A549 treated with dexamethasone at 1 μM for 4 hours (cell line): ENCODE data around the gene SRPK3. TPM values are rescaled to one million over a fixed set of nuclear protein-coding genes. Genes with fewer than 3 reads are reported as not detected.

ENCODE experiments used
- total RNA-seq: library from RNA; stranded (reverse); fragments of 200-300 nt; extraction: Qiagen RNA extraction; gene quantifications from 5 replicates; pipeline ENCODE4 v1.2.3, GENCODE V29; 2022

Gene SRPK3
- 0.03 to 0.06 TPM (median 0.05 TPM) in 5 replicates for total RNA-seq

GRCh38 chrX:153780678-153781427 is at the start of gene SRPK3:
Gene SRPK3, plus strand, starts transcription at chrX:153781041. Its CDS starts 46 bp downstream, at chrX:153781087.

DNA sequence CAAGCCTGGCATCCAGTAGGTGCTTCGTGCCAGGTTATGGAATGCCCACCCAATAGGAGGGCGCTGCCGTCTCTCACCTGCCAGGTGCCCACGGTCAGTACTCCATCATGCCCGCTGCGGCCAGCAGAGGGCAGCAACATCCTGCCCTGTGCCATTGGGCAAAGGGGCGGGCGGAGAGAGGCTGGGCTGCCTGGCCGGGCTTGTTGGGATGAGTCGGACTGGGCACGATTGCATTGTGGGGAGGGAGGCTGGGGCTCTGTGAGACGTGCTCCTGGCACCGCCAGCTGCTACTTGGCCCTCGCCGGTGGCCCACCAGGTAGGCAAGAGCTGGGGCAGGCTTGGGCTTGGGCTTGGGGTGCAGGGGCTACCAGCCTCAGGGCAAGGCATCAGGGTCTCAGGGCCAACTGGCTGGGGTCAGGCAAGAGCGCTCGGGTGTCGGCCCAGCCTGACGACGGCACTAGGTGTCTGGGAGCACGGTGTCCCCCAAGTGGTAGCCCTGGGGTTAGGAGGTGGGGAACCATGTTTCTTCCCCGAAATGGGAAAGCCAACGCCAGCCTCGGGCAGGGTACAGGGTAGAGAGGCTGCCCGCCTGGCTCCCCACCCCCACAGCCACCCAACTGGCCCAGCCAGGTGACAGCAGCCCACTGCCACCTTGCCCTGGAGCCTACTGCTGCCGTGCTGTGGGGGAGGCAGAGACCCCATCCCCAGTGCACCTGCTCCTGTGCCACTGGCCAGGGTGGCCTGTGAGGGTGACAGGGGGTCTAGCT is 16.7 kb upstream of the SRPK3 start, which contains the start of gene PLXNB3:
TSS of gene PLXNB3 (plus strand) at position 261 of the 767 bp plus-strand sequence. CDS start 1,287 bp downstream, outside the sequence.

DNA sequence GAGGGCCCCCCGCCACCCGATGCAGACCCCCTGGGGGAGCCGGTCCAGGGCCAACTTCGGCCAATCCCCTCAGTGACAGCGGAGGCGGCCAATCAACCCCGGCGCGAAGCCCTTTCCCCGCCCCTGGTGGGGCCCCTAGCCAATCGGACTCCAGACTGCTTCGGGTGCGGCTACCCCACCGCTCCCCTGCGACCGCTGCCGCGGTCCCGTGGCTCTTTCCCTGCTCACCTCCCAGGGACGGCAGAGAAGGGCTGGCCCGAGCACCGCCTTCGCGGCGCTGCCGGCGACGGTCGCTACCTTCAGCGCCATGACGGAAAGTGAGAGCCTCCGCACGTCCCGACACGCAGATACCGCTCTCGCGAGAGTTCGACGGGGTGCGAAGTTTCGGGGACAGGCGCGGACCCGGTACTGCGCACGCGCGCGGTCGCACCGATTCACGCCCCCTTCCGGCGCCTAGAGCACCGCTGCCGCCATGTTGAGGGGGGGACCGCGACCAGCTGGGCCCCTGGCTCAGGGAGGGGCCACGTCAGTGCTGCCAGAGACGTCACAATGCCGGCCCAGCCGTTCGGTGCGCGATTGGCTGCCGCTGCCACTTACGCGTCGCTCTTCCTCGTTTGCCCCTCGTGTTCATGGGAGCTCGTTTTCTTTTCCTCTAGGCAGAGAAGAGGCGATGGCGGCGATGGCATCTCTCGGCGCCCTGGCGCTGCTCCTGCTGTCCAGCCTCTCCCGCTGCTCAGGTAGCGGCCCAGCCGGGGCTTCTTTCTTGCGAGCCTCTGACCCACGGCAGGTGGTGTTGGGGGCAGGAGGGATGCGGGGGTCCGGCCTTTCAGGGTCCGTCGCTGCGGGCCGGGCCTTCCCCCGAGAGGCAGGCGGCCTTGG is 13.4 kb downstream of the SRPK3 start, which contains the start of the genes IDH3G and SSR4:
TSS of gene IDH3G (minus strand) at position 358 of the 879 bp plus-strand sequence. CDS start at position 309, 49 bp downstream.
TSS of gene SSR4 (plus strand) at position 651 of the 879 bp plus-strand sequence. CDS start at position 671, 20 bp downstream.

DNA sequence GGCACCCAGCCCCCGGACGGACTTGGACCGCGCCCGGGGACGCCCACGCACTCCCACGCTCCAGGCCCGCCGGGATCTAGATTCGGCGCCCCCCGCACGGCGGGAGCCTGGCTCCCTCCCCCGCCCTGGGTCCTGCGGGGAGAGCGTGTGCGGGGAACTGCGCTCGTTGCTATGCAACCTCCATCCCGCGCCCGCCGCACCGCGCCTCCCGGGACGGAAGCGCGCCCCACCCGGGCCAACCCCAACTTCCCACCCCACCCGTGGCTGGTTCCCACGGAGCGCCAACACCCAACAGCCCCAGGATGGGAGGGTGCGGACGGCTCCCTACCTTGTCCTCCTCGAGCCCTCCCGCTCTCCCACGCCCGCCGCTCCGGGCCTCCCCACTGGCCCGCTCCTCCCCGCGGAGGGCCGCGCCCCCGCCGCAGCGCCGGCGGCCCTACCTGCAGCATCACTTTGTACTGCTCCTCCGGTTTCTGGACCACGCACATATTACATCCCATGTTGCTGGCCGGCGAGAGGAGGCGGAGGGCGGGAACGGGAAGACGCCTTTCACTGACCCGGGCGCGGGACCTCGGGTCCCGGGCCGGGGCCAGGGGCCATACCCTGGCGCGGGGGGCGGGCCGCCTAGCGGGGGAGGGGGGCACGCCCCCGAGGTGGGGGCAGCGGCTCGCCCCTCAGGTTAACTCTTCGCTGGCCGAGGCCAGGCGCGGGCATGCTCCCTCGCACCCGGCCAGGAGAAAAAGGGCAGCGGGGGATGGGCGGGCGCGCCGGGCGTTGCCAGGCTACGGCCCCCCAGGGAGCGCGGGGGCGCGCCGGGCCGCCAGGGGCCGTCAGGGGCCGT is 49.2 kb downstream of the SRPK3 start, which contains the start of gene PDZD4:
TSS of gene PDZD4 (minus strand) at position 746 of the 841 bp plus-strand sequence. CDS start at position 500, 246 bp downstream.

Other genes starting within 250 kb of the SRPK3 start
- 40.3 to 64.4 TPM (median 60.1 TPM) in 5 replicates for gene CCNQ, start 181.9 kb upstream of the SRPK3 start, total RNA-seq
- gene DUSP9, start 133.8 kb upstream of the SRPK3 start, total RNA-seq, result 1.0 to 2.0 TPM (median 1.3 TPM) in 5 replicates
- gene PNCK, start 107.2 kb upstream of the SRPK3 start, total RNA-seq, result 0.07 to 0.41 TPM (median 0.18 TPM) in 5 replicates
- gene SLC6A8, start 93.1 kb upstream of the SRPK3 start, total RNA-seq, result 9.1 to 15.3 TPM (median 12.7 TPM) in 5 replicates
- 339 to 415 TPM (median 357 TPM) in 5 replicates for gene BCAP31, start 56.7 kb upstream of the SRPK3 start, total RNA-seq
- 2.6 to 4.7 TPM (median 4.2 TPM) in 5 replicates for gene ABCD1, start 56.2 kb upstream of the SRPK3 start, total RNA-seq
- gene PLXNB3, start 16.8 kb upstream of the SRPK3 start, total RNA-seq, result 1.8 to 4.1 TPM (median 3.0 TPM) in 5 replicates
- 51.1 to 66.0 TPM (median 64.4 TPM) in 5 replicates for gene IDH3G, start 13.3 kb downstream of the SRPK3 start, total RNA-seq
- 328 to 374 TPM (median 349 TPM) in 5 replicates for gene SSR4, start 13.6 kb downstream of the SRPK3 start, total RNA-seq
- 2.9 to 4.0 TPM (median 3.4 TPM) in 5 replicates for gene PDZD4, start 49.5 kb downstream of the SRPK3 start, total RNA-seq
- gene L1CAM, start 105.1 kb downstream of the SRPK3 start, total RNA-seq, result 18.1 to 23.9 TPM (median 20.8 TPM) in 5 replicates
- gene AVPR2, start 123.6 kb downstream of the SRPK3 start, total RNA-seq, result 0.05 TPM in 1 of 5 replicates, not detected in the others
- 0.82 to 2.5 TPM (median 2.0 TPM) in 5 replicates for gene ARHGAP4, start 145.2 kb downstream of the SRPK3 start, total RNA-seq
- 200 to 245 TPM (median 214 TPM) in 5 replicates for gene NAA10, start 154.0 kb downstream of the SRPK3 start, total RNA-seq
- 0.09 to 0.20 TPM (median 0.09 TPM) in 3 of 5 replicates, not detected in the others for gene RENBP, start 163.6 kb downstream of the SRPK3 start, total RNA-seq
- gene HCFC1, start 190.8 kb downstream of the SRPK3 start, total RNA-seq, result 26.9 to 48.8 TPM (median 47.9 TPM) in 5 replicates
- gene TMEM187, start 191.7 kb downstream of the SRPK3 start, total RNA-seq, result 4.0 to 6.5 TPM (median 4.7 TPM) in 5 replicates
- gene IRAK1, start 238.9 kb downstream of the SRPK3 start, total RNA-seq, result 184 to 233 TPM (median 221 TPM) in 5 replicates